Effector memory CD4-positive, alpha-beta T cell (primary cell): Measurements from ENCODE around the gene DYNLT1.
"Not testable (repeated sequence)": the region's sequence is repeated elsewhere in the genome, so short reads cannot be mapped to it uniquely, and the experiment has no call there.

Experiments
- DNase-seq, 3 donors: peaks; one replicate each; pipeline ENCODE4 v3.0.0-alpha.2; 2020
- H3K27ac ChIP-seq: 2 replicates; pipeline ENCODE4 v1.7.0; 2013; ENCODE audit warnings: mild to moderate bottlenecking, low read length, moderate library complexity; ENCODE audit not compliant: insufficient read depth, poor library complexity, severe bottlenecking
- H3K27me3 ChIP-seq: replicated peaks from 2 replicates; pipeline ENCODE4 v1.7.0; 2013; ENCODE audit warnings: mild to moderate bottlenecking, low read length; ENCODE audit not compliant: insufficient read depth, control insufficient read depth, poor library complexity, severe bottlenecking
- H3K36me3 ChIP-seq: 2 replicates; pipeline ENCODE4 v1.7.0; 2013; ENCODE audit warnings: mild to moderate bottlenecking, low read length, moderate library complexity; ENCODE audit not compliant: control insufficient read depth, insufficient read depth
- H3K4me1 ChIP-seq: 2 replicates; pipeline ENCODE4 v1.7.0; 2013; ENCODE audit warnings: low read length, mild to moderate bottlenecking; ENCODE audit not compliant: control insufficient read depth, insufficient read depth, poor library complexity, severe bottlenecking
- H3K4me3 ChIP-seq: 2 replicates; pipeline ENCODE4 v1.7.0; 2013; ENCODE audit warnings: low read length, low read depth, mild to moderate bottlenecking; ENCODE audit not compliant: insufficient read depth, poor library complexity, severe bottlenecking
- H3K9me3 ChIP-seq: 2 replicates; pipeline ENCODE4 v1.7.0; 2013; ENCODE audit warnings: mild to moderate bottlenecking, low read length, moderate library complexity; ENCODE audit not compliant: control insufficient read depth

DYNLT1 gene

DNA sequence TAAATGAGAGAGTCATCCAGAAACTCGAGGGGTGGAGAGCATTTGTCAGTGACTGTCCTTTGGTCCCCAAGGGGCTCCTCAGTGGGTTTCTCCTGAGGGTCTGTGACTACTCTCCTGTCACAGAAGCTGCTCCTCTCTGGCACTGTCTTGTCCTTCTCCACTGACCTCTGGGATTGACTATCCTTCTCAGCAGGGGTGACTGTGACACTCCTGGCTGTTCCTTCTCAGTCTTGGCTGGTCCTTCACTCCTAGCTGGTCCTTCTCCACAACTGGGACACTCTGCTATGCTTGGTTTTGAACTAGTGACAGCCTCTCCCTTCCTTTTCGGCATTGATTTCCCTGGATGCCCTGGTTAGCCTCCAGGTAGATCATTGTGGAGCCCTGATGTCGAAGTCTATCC, 33.5 kb downstream of the DYNLT1 start:
- H3K4me1 ChIP-seq: no peaks in the 10 kb centered on the region
- no peaks in the 10 kb centered on the region for H3K9me3 ChIP-seq
- peaks cover 61% of the 10 kb centered on the region for H3K36me3 ChIP-seq
- DNase-seq: no peak
- no peak overlapping the region for H3K4me3 ChIP-seq
- no peaks in the 10 kb centered on the region for H3K27me3 ChIP-seq
- no peak overlapping the region for H3K27ac ChIP-seq

DNA sequence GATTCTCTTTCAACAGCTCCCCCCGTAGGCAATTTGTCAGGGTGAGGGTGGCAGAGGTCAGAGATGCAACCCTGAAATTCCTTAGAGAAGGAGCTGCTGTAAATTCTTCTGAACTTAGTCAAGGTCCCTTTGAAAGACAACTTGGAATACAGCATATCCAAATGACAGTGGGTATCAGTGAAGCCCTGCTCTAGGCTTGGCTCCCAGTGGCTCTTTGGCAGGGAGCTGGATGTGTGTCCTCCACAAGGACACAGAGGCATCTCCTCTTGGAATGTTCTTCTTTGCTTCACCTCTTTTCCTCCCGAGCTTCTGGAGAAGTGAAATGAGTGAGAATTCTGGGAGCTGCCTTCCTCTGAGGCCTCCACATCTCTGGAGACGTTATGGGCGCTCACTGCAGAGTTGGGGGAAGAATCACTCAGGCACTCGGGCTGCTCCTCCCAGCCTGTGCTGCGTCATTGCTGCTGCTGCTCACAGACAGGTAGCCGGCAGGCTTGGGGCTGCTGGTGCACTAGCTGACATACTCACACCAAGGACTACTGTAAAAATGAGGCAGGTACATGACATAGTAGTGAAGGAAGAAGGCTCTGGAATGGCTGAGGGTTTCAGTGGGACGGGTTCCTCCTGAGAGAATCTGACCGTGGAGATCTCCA, 34.1 kb downstream of the DYNLT1 start:
- Histone ChIP-seq H3K36me3 (peaks cover 67% of the 10 kb centered on the region), H3K9me3 (no peaks in the 10 kb centered on the region), H3K27ac (no peak overlapping the region), H3K27me3 (no peaks in the 10 kb centered on the region), H3K4me1 (no peaks in the 10 kb centered on the region), H3K4me3 (no peak overlapping the region)
- DNase-seq: no peak

DNA sequence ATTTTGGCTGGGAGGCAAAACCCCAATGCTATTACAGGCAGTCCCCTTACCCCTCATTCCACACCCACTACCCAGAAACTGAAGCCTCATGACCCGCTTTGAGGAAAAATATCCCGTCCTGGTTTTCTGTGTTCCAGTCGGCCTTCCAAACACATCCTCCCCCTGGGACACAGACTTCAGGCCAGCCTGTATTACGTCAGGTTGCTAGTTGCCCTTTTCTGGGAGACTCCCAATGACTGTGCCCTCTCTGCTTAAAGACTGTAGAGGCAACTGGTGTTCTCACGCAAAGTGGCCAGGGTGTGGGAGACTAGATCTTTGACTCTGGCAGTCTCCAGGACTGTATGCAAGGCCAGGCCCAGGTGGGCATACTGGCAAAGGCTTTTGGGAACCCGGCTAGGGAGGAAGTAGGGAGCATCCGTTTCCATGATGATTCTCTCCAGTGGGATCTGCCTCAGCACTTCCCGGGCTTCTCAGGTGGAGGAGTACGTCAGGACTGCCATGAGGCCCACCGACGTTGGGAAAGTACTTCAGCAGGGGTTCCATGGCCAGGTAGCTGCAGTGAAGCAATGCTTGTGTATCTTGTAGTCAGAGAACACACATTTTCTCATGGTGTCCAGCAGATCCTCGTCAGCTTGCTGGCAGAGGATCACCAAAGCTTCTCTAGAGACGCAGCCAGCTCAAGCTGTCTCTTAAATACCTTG, 34.9 kb downstream of the DYNLT1 start:
- H3K27ac ChIP-seq: no peak overlapping the region
- no peaks in the 10 kb centered on the region for H3K27me3 ChIP-seq
- H3K36me3 ChIP-seq: peaks cover 70% of the 10 kb centered on the region
- H3K9me3 ChIP-seq: no peaks in the 10 kb centered on the region
- no peaks in the 10 kb centered on the region for H3K4me1 ChIP-seq
- no peak for DNase-seq
- H3K4me3 ChIP-seq: no peak overlapping the region

DNA sequence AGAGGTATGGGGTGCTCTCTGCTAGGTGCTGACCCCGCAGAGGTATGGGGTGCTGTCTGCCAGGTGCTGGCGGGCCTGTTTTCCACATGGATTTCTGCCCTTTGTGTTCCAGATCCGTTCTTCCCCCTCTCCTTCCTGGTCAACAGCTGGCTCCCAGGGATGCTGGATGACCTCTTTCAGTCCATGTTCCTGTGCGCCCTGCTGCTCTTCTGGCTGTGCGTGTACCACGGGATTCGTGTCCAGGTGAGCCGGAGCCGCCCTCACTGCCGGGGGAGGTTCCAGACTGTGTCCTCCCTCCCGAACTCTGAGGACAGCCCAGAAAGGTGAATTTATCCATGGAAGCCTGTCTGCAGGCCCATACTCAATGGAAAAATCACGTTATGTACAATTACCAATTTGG, 36.3 kb downstream of the DYNLT1 start:
- H3K36me3 ChIP-seq: peaks cover 67% of the 10 kb centered on the region
- H3K9me3 ChIP-seq: no peaks in the 10 kb centered on the region
- no peak overlapping the region for H3K27ac ChIP-seq
- H3K27me3 ChIP-seq: no peaks in the 10 kb centered on the region
- no peak overlapping the region for H3K4me3 ChIP-seq
- DNase-seq: no peak
- no peaks in the 10 kb centered on the region for H3K4me1 ChIP-seq

DNA sequence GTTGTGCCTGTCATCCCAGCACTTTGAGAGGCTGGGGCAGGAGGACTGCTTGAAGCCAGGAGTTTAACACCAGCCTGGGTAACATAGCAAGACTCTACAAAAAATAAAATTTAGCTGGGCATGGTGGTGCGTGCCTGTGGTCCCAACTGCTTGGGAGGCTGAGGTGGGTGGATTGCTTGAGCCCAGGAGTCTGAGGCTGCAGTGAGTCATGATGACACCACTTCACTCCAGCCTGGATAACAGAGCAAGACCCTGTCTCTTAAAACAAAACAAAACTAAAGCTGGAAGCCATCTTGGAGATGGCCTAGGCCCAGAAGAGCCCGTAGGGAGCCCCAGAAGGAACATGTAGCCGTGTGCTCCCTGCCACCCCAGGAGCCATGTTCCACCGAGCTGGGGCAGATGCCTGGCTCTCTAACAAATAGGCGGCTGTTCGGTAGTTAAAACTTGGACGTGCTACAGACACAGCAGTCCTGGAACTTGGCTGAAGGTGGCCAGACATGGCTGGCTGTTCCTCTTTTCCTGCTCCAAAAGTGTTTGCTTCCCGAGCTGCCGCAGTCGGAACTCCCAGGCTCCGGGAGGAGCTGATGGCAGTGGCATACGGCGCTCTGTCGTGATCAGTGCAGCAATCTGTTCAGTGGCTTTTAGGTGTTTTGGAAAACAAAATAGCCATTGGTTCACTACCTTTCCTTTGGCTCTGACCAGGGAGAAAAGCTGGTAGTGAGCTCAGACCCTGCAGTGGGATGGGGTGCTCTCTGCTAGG, 37.0 kb downstream of the DYNLT1 start:
- Histone ChIP-seq H3K36me3 (peaks cover 65% of the 10 kb centered on the region), H3K4me1 (no peaks in the 10 kb centered on the region), H3K9me3 (no peaks in the 10 kb centered on the region), H3K4me3 (no peak overlapping the region), H3K27ac (no peak overlapping the region), H3K27me3 (no peaks in the 10 kb centered on the region)
- no peak for DNase-seq

DNA sequence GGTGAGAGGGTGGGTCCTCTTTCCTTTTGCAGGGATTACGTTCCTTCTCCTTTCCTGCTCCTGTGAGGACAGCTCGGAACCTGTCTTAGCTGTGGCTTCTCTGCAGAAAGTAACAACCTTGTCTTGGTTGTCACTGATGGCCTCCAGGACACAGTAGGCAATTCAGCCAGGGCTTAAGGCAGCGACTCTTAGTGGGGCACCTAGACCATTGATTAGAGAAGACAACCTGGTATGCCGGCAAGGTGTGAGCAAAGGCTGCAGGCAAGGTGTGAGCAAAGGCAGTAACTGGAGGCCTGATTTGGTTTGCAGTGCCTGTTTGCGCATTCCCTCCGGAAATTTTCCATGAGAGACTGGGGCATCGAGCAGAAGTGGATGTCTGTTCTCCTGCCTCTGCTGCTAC, 37.6 kb downstream of the DYNLT1 start:
- Histone ChIP-seq H3K9me3 (no peaks in the 10 kb centered on the region), H3K27ac (no peak overlapping the region), H3K4me3 (no peak overlapping the region), H3K36me3 (peaks cover 59% of the 10 kb centered on the region), H3K27me3 (no peaks in the 10 kb centered on the region), H3K4me1 (no peaks in the 10 kb centered on the region)
- no peak for DNase-seq

DNA sequence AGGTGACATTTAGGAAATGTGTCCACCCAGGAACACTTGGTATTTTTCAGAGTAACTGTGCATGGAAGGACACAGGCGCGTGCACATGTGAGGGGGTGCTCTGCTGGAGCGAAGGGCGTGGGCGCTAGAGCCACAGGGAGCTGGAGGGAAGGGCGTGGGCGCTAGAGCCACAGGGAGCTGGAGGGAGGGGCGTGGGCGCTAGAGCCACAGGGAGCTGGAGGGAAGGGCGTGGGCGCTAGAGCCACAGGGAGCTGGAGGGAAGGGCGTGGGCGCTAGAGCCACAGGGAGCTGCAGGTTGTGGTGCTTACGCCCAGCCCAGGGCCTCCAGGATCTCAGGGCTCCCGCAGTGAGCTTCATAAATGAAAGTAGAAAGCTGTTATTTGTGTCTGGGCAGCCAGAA, 38.5 kb downstream of the DYNLT1 start:
- not testable (repeated sequence) for H3K27me3 ChIP-seq, H3K4me3 ChIP-seq, H3K27ac ChIP-seq, H3K9me3 ChIP-seq, H3K4me1 ChIP-seq, DNase-seq
- H3K36me3 ChIP-seq: peaks cover 50% of the 10 kb centered on the region

DNA sequence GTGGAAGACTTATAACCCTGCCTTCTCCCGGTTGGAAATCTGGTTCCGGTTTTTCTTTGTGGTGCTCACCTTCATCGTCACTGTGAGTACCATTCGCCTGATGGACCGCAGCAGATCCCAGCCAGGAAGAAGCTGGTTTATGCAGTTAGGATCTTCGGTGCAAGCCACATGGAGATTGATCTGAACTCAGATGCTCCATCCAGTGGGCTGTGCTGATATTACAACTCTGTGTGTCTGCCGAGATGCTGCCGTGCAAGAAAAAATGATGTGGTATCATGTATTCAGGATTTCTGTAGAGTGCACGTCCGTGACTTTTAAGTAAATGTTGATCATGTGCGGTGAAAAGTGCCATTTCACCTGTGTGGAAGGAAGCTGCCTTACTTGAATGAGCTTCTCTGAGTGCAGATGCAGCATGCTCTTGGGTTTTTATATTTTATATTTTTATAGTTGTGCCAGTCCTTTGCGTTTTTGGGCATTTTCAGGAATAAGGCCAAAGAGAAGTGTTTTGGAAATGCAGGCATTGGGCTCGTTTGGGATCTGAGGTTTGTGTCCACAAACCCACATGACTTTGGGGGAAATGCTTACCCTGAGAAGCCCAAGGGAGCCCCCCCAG, 39.2 kb downstream of the DYNLT1 start:
- H3K4me3 ChIP-seq: no peak overlapping the region
- no peaks in the 10 kb centered on the region for H3K27me3 ChIP-seq
- H3K4me1 ChIP-seq: no peaks in the 10 kb centered on the region
- H3K9me3 ChIP-seq: no peaks in the 10 kb centered on the region
- H3K27ac ChIP-seq: no peak overlapping the region
- peak in 2 of 3 donors; percentile 19 to 29 for DNase-seq
- H3K36me3 ChIP-seq: peaks cover 45% of the 10 kb centered on the region

DNA sequence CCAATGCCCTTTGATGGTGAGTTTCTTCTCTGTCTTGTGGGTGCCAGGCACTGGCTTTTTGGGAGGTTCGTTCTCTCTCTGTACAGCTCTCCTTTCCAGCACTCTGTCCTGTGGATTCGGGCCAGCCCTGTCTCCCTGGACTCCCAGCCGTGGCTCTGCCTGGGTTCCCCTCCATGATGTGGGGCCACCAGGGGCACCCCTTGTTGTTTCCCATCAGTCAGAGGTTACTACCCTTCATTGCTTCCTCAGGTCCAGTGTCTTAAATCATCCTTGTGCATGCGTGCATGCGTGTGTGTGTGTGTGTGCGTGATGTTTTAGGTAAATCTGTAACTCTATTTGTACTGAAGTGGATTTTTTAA, 40.5 kb downstream of the DYNLT1 start:
- Histone ChIP-seq H3K27me3 (no peaks in the 10 kb centered on the region), H3K4me1 (no peaks in the 10 kb centered on the region), H3K4me3 (no peak overlapping the region), H3K27ac (no peak overlapping the region), H3K36me3 (peaks cover 44% of the 10 kb centered on the region), H3K9me3 (no peaks in the 10 kb centered on the region)
- DNase-seq: no peak
